Measurements from ENCODE around the gene PLCB3.

- TF ChIP-seq, protein P1, sequence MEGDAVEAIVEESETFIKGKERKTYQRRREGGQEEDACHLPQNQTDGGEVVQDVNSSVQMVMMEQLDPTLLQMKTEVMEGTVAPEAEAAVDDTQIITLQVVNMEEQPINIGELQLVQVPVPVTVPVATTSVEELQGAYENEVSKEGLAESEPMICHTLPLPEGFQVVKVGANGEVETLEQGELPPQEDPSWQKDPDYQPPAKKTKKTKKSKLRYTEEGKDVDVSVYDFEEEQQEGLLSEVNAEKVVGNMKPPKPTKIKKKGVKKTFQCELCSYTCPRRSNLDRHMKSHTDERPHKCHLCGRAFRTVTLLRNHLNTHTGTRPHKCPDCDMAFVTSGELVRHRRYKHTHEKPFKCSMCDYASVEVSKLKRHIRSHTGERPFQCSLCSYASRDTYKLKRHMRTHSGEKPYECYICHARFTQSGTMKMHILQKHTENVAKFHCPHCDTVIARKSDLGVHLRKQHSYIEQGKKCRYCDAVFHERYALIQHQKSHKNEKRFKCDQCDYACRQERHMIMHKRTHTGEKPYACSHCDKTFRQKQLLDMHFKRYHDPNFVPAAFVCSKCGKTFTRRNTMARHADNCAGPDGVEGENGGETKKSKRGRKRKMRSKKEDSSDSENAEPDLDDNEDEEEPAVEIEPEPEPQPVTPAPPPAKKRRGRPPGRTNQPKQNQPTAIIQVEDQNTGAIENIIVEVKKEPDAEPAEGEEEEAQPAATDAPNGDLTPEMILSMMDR (IDR thresholded peaks at IDR 0.05; ENCODE audit: insufficient read depth, low read length, poor library complexity, severe bottlenecking), result no peak
- TF ChIP-seq EZH2phosphoT487 (conservative IDR thresholded peaks at IDR 0.05; ENCODE audit: low read length), result no peak
Observed at GRCh38 chr11:64211181-64211872, 40.0 kb upstream of the PLCB3 start.
